HG03060 (cell line): ENCODE data around the gene CFAP90.

Experiments used
- ATAC-seq: cut with Tn5 transposase; IDR thresholded peaks from one replicate; pipeline ENCODE4 v1.9.1; 2021; ENCODE audit warnings: low read depth, moderate number of reproducible peaks; ENCODE audit not compliant: unreplicated experiment

The CFAP90 gene

GRCh38 chr5:7850395-7851239 is at the start of gene CFAP90:
Gene CFAP90, minus strand, starts transcription at chr5:7851133. Its CDS starts 112 bp downstream, at chr5:7851021.
- no peak for ATAC-seq

GRCh38 chr5:7897014-7897600 is 46.2 kb upstream of the CFAP90 start:
- ATAC-seq, result no peak

- peak; percentile 97 for ATAC-seq
These were observed 43.9 kb upstream of the CFAP90 start for GRCh38 chr5:7894860-7895259.

GRCh38 chr5:7894439-7894838 is 43.5 kb upstream of the CFAP90 start:
- no peak for ATAC-seq

GRCh38 chr5:7888901-7889300 is 38.0 kb upstream of the CFAP90 start:
- no peak for ATAC-seq

- ATAC-seq, result no peak
These were observed 36.0 kb upstream of the CFAP90 start for GRCh38 chr5:7886849-7887475.

GRCh38 chr5:7884491-7885267 is 33.7 kb upstream of the CFAP90 start:
- no peak for ATAC-seq

GRCh38 chr5:7882926-7883325 is 32.0 kb upstream of the CFAP90 start:
- ATAC-seq, result no peak

GRCh38 chr5:7881816-7882215 is 30.9 kb upstream of the CFAP90 start:
- ATAC-seq, result no peak

- ATAC-seq, result no peak
These were observed 30.2 kb upstream of the CFAP90 start for GRCh38 chr5:7881091-7881490.

- ATAC-seq, result peak; percentile 94
These were observed 27.5 kb upstream of the CFAP90 start for GRCh38 chr5:7878381-7878873.

GRCh38 chr5:7877851-7878250 is 26.9 kb upstream of the CFAP90 start:
- ATAC-seq, result no peak

GRCh38 chr5:7876867-7877266 is 25.9 kb upstream of the CFAP90 start:
- ATAC-seq, result peak; percentile 46

GRCh38 chr5:7875151-7875550 is 24.2 kb upstream of the CFAP90 start:
- ATAC-seq, result no peak

- ATAC-seq, result no peak
These were observed 23.7 kb upstream of the CFAP90 start for GRCh38 chr5:7874639-7875038.

GRCh38 chr5:7873216-7873615 is 22.3 kb upstream of the CFAP90 start:
- no peak for ATAC-seq

- no peak for ATAC-seq
These were observed 21.7 kb upstream of the CFAP90 start for GRCh38 chr5:7872517-7873130.

GRCh38 chr5:7871653-7872052 is 20.7 kb upstream of the CFAP90 start:
- no peak for ATAC-seq

GRCh38 chr5:7869474-7870136 is 18.7 kb upstream of the CFAP90 start:
- no peak for ATAC-seq
